Ramos (cell line): Measurements from ENCODE around the gene NPC1.

Source experiments
- in situ Hi-C: fragments of 300-500 bp; cut with MboI; formaldehyde crosslinking; loops from one replicate; pipeline ENCODE4 v1.14.3; 2022; ENCODE audit warnings: low sequenced_read_pairs; ENCODE audit not compliant: unreplicated experiment

Gene NPC1

GRCh38 chr18:23552505-23552904 is 33.8 kb downstream of the NPC1 start:
- in situ Hi-C loops: no loop called here

- in situ Hi-C loops: no loop called here
Observed at GRCh38 chr18:23551978-23552377, 34.3 kb downstream of the NPC1 start.

GRCh38 chr18:23550898-23551297 is 35.4 kb downstream of the NPC1 start:
- in situ Hi-C loops: no loop called here

GRCh38 chr18:23548719-23549118 is 37.6 kb downstream of the NPC1 start:
- in situ Hi-C loops: no loop called here

GRCh38 chr18:23548275-23548674 is 38.0 kb downstream of the NPC1 start:
- in situ Hi-C loops: no loop called here

- in situ Hi-C loops: no loop called here
Observed at GRCh38 chr18:23547846-23548245, 38.5 kb downstream of the NPC1 start.

- in situ Hi-C loops: no loop called here
Observed at GRCh38 chr18:23547306-23547705, 39.0 kb downstream of the NPC1 start.

- in situ Hi-C loops: no loop called here
Observed at GRCh38 chr18:23545247-23545789, 41.0 kb downstream of the NPC1 start.

GRCh38 chr18:23542461-23542860 is 43.8 kb downstream of the NPC1 start:
- in situ Hi-C loops: no loop called here

GRCh38 chr18:23541349-23542093 is 44.8 kb downstream of the NPC1 start:
- in situ Hi-C loops: no loop called here

GRCh38 chr18:23540867-23541266 is 45.4 kb downstream of the NPC1 start:
- in situ Hi-C loops: no loop called here

- in situ Hi-C loops: no loop called here
Observed at GRCh38 chr18:23539911-23540525, 46.3 kb downstream of the NPC1 start.

GRCh38 chr18:23539296-23539695 is 47.0 kb downstream of the NPC1 start:
- in situ Hi-C loops: no loop called here

GRCh38 chr18:23538870-23539269 is 47.4 kb downstream of the NPC1 start:
- in situ Hi-C loops: no loop called here

GRCh38 chr18:23538001-23538400 is 48.3 kb downstream of the NPC1 start:
- in situ Hi-C loops: no loop called here

- in situ Hi-C loops: no loop called here
Observed at GRCh38 chr18:23537274-23537673, 49.0 kb downstream of the NPC1 start.

- in situ Hi-C loops: no loop called here
Observed at GRCh38 chr18:23536204-23536603, 50.1 kb downstream of the NPC1 start.

GRCh38 chr18:23534276-23534675 is 52.0 kb downstream of the NPC1 start:
- in situ Hi-C loops: no loop called here

- in situ Hi-C loops: no loop called here
Observed at GRCh38 chr18:23532848-23533247, 53.5 kb downstream of the NPC1 start.

- in situ Hi-C loops: no loop called here
Observed at GRCh38 chr18:23531912-23532311, 54.4 kb downstream of the NPC1 start.

GRCh38 chr18:23530195-23530594 is 56.1 kb downstream of the NPC1 start:
- in situ Hi-C loops: no loop called here

GRCh38 chr18:23529604-23530003 is 56.7 kb downstream of the NPC1 start:
- in situ Hi-C loops: no loop called here
